HG02973 (cell line): Measurements from ENCODE around the gene NUP188.

ENCODE experiments used
- ATAC-seq: cut with Tn5 transposase; IDR thresholded peaks from one replicate; pipeline ENCODE4 v1.9.1; 2021; ENCODE audit warnings: moderate library complexity; ENCODE audit not compliant: unreplicated experiment

Gene NUP188, protein sequence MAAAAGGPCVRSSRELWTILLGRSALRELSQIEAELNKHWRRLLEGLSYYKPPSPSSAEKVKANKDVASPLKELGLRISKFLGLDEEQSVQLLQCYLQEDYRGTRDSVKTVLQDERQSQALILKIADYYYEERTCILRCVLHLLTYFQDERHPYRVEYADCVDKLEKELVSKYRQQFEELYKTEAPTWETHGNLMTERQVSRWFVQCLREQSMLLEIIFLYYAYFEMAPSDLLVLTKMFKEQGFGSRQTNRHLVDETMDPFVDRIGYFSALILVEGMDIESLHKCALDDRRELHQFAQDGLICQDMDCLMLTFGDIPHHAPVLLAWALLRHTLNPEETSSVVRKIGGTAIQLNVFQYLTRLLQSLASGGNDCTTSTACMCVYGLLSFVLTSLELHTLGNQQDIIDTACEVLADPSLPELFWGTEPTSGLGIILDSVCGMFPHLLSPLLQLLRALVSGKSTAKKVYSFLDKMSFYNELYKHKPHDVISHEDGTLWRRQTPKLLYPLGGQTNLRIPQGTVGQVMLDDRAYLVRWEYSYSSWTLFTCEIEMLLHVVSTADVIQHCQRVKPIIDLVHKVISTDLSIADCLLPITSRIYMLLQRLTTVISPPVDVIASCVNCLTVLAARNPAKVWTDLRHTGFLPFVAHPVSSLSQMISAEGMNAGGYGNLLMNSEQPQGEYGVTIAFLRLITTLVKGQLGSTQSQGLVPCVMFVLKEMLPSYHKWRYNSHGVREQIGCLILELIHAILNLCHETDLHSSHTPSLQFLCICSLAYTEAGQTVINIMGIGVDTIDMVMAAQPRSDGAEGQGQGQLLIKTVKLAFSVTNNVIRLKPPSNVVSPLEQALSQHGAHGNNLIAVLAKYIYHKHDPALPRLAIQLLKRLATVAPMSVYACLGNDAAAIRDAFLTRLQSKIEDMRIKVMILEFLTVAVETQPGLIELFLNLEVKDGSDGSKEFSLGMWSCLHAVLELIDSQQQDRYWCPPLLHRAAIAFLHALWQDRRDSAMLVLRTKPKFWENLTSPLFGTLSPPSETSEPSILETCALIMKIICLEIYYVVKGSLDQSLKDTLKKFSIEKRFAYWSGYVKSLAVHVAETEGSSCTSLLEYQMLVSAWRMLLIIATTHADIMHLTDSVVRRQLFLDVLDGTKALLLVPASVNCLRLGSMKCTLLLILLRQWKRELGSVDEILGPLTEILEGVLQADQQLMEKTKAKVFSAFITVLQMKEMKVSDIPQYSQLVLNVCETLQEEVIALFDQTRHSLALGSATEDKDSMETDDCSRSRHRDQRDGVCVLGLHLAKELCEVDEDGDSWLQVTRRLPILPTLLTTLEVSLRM (N-terminal part only)

DNA sequence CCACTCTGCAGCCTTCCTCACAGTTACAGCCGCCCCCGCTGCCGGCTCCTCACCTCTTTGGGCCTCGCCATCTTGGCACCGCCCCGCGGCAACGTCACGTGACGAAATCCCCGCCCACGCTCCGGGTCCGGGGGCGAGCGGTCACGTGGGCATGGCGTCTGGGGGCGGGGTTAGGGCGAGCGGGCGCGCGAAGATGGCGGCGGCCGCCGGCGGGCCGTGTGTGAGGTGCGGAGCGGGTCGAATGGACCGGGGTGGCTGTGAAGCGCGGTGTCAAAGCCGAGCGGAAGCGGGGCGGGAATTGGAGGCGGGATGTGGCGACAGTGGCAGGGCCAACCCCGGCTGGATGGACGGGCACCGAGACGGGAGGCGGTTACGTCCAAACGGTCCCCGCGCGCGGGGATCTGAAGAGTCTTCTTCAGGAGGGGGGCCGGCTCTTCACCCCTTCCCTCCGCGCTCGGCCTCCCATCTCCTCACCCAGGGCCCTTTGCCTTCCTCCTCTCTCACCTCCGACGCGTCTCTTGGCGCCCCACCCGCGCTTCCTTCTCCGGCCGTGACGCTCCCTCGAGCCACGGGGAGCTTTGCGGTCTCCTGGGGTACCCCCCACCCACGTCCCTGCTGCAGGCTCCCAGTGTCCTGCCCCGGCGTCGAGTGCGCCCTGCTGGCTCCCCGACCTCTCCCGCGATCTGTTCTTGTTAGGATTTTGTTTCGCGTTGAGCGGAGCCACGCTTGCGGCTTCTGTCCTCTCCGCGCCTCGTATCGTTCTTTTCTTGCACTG lies at the start of gene NUP188, which contains the start of gene DOLK:
Gene NUP188 (plus strand): TSS at position 173 of the 775 bp plus-strand sequence. CDS start 21 bp downstream, at position 194.
Gene DOLK (minus strand): TSS at position 77 of the 775 bp plus-strand sequence. CDS start 300 bp downstream, outside the sequence.
- peak; percentile 66 for ATAC-seq

DNA sequence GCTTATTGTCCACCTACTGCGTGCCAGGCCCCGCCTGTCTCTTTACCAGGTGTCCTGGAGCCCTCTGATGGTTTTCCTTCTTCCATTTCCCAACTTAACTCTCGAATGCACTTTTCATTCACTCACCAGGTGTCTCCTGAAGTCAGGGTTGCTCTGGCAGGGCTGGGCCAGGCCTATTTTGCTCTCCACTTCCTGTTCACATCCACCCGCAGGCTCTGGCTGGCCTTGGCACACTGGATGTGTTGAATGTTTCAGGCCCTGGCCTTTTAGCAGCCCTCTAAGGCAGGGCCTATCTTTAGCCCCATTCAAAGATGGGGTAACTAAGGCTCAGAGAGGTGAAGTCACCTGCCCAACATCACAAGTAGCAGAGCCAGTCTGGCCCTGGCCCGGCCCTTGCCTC lies 49.1 kb upstream of the NUP188 start:
- ATAC-seq = no peak

DNA sequence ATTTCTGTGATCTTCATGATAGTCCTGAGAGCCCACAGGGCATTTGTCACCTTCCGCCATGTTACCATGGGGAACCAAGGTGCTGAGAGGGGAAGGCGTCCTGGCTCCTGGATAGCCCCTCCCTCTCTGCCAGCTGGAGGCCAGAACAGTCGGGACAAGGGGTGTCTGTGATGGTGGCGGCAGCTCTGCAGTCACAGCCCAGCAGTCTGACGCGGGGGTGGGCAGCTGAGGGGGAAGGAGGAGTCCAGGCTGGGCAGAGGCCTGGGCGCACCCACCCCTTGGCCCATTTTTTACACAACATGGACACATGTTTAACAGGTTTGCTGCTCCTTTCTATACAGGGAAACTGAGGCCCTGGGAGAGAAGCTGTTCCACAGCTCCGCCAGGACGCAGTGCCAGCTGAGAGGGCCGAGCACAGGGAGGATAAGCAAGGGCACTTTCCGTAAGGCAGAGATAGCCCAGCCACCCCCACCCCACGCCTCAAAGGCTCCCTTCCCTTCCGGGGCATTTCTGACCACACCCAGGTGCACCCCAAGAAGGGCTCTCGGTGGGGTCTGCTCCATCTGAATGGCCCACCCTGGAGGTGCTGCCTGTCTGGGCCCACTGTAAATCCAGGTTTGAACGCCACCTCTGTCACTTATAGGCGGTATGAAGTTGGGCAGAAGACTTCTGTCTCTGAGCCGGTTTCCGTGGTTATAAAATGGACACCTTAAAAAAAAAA lies 48.5 kb upstream of the NUP188 start:
- ATAC-seq = no peak

DNA sequence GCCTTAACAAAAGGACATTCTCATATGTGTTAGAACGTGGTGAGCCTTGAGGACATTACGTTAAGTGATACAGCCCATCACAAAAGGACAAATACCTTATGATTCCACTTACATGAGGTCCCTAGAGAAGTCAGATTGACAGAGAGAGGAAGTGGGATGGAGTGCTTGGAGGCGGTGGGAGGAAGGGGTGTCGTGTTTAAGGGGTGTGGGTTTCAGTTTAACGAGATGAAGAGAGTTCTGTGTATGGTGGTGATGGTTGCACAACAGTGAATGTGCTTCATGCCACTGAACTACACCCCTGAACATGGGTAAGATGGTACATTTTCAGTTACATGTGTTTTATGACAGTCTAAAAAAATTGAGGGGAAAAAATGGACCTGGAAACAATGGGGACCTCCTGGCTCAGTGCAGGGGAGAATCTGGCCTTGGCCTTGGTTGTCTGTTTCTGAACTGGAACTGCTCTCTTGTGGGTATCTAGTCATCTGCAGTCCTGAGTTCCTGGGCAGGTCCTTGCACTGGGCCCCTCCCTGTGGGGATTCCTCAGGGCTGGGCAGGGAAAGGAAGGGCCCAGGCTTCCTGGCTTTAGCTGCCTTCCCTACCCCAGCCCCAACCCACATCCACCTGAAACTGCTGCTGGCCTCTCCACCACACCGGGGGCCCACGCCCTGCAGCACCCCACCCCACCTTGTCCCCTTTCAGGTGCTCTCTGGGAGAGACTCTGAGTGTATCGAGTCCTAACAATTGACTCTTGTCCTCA lies 47.8 kb upstream of the NUP188 start:
- ATAC-seq = no peak

DNA sequence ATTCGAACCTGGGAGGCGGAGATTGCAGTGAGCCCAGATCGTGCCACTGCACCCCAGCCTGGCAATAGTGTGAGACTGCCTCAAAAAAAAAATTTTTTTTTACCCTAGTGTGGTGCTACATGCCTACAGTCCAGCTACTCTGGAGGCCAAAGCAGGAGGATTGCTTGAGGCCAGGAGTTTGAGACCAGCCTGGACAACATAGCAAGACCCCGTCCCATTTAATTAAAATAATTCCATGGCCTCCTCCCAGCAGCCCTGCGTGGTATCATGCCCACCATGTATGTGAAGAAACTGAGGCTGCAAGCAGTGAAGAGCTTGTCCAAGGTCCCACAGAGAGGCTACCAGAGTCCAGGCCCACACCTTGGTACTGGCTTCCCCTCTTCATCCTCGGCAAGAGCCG lies 46.1 kb upstream of the NUP188 start:
- ATAC-seq = no peak

DNA sequence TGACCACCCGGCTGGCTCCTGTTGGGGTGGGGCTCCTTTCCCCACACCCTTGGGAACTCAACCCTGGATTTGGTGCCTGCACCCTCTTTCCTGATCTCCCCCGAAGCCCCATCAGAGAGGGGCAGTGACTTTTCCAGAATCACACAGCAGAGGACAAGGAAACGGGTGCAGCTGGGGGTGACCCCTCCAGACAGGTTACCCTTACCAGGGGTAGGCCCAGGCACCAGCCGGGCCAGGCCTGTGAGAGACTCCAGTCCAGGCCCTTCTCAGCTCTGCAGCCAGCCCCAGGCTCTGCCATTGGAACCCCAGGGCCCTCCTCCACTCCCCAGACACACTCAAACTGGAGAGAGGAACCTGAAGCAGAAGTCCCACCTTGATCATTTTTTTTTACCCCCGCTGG lies 45.7 kb upstream of the NUP188 start:
- no peak for ATAC-seq

DNA sequence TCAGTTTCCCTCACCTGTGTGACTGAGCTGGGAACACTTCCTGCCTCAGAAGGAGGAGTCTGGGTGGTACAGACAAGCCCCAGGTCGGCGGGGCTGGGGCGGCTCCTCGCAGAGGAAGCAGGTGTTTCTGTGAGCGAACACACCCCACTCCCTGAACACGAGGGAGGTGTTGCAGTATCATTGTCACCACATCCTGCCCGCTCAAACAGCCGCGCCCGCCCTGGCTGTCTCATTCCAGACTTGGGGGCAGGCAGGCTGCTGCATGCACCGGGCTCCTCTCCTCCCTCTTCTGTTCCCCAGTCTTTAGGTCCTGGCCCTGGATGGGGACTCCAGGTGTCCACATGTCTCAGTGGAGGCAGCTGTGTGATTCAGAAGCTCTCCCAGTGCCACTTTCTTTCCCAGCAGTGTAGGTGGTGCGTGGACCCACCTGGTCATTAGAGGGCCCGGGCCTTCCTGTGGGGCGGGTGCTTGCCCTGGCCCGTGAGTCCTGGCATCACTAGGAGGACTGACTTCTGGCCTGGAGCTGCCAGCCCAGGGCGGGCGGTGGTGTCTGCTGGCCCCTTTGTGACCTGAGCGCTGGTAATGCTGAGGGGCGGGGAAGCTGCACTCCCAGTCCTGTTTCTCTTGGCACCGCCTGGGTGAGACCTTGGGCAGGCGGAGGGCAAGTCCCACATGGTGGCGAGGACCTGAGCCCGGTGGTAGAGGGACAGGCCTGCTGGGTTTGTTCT lies 45.0 kb upstream of the NUP188 start:
- ATAC-seq = peak; percentile 90

DNA sequence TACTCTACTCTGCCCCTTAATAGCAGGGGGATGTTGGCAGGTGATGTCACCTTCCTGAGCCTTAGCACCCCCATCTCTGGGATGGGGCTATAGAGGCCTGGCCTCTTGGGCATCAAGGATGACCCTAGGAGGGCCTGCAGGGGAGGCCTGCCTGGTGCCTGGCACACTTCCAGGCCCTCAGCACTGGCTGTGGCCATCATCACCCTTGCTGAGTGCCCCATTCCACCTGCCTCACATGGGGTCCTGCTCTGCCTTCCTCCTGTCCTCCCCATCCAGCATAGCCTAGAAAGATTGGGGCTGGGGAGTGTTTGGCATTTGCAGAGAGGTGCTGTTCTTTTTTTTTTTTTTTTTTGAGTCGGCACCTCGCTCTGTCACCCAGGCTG lies 44.4 kb upstream of the NUP188 start:
- no peak for ATAC-seq

DNA sequence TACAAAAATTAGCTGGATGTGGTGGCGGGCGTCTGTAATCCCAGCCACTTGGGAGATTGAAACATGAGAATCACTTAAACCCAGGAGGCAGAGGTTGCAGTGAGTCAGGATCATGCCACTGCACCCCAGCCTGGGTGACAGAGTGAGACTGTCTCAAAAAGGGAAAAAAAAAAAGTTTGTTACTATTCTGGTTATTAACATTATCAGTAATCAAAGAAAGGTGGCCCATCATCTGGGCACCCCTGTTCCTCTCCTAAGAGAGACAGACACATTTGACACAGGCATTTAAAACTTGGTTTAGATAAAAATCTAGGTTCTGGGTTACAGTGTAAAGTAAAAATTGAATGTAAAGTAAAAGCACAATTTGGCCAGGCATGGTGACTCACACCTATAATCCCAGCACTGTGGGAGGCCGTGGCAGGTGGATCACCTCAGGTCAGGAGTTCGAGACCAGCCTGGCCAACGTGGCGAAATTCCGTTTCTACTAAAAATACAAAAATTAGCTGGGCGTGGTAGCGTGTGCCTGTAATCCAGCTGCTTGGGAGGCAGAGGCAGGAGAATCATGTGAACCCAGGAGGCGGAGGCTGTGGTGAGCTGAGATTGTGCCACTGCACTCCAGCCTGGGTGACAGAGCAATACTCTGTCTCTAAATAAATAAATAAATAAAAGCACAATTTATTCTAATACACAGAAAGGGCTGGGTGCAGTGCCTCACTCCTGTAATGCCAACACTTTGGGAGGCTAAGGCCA lies 43.5 kb upstream of the NUP188 start:
- no peak for ATAC-seq

DNA sequence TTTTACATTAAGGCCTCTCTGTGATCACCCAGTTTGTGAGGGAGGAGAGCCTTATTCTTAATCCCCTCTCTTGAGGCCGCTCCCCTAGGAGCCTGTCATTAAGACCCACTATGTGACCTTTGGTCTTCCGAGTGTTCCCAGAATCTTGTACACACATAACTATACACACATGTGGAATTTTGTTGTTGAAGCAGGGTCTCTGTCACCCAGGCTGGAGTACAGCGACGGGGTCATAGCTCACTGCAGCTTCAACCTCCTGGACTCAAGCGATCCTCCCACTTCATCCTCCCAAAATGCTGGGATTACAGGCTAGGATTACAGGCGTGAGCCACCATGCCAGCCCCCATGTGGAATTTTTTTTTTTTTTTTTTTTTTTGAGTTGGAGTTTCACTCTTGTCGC lies 41.5 kb upstream of the NUP188 start:
- ATAC-seq = no peak

DNA sequence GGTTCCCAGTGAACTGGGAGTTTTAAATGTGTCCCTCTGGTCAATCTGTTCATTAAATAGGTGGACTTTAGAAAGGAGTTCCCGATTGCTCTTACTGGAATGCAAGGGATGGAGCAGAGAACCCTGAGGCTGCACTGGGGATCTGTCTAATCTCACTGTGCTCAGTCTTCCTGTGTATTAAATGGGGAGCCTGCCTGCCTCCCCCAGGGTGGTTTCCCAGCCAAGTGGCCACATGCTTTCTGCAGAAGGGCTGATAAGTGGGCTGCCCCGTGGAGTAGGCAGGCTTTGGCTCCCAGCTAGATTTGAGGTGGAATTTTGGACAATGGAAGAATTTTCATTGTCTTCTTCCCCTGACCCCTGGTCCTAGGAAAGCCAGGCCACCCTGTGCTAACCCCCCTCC lies 40.8 kb upstream of the NUP188 start:
- ATAC-seq = no peak

DNA sequence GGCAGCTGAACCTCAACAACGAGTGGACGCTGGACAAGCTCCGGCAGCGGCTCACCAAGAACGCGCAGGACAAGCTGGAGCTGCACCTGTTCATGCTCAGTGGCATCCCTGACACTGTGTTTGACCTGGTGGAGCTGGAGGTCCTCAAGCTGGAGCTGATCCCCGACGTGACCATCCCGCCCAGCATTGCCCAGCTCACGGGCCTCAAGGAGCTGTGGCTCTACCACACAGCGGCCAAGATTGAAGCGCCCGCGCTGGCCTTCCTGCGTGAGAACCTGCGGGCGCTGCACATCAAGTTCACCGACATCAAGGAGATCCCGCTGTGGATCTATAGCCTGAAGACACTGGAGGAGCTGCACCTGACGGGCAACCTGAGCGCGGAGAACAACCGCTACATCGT lies 39.1 kb upstream of the NUP188 start:
- no peak for ATAC-seq

DNA sequence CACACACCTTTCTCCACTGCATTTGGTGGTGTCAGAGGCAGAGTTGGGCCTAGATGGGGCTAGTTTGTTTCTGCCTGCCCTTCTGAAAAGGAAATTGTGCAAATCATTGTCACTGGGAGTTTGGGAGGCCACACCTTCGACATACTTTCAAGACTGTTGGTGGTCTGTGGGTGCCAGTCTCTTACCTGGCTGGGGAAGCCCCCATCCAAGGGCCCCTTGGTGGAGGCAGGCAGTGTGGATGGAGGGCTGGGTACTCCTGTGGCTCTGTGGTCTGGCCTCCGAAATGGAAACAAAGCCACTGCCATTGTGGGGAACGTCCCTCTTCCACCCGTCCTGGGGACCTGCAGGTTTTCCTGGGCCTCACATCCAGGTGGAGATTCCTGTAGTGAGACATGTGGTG lies 37.6 kb upstream of the NUP188 start:
- ATAC-seq = no peak

DNA sequence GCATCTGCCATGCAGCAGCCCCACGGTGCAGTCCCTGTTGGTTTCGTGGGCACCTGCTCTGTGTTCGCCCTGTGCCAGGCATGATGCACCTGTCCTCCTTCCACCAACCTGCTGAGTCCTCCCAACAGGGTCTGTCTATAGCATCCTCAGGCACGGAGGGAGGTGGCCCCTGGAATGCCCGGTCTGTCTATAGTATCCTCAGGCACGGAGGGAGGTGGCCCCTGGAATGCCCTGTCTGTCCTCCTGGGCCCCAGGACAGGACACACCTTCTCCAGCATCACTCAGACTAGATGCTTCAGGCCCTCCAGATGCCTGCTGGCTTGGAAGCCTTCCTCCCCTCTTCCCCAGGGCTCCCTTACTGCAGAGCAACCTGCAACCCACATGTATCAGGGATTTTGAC lies 36.6 kb upstream of the NUP188 start:
- ATAC-seq = no peak

DNA sequence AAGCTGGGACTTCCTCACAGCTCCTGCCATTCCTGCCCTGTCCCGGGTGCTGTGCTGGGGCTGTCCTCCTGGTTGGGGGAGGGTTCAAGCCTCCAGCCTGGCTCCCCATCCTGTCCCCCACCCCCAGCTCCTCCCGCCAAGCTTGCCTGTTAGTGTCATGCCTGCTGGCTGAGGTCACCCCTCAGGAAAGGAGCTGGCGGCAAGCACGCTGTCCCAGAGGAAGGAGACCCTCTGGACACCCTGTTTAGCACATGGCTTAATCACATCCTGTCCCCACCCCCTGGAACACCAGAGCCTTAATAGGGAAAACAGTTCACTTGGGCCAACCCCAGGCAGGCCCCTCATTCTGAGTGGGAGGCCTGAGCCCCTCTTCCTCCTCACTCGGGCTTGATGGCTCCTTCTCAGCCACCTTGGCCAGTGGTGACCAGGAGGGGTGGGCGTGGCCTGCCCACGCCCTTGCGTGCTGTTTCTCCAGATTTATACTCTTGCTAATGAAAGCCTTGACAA lies 35.9 kb upstream of the NUP188 start:
- no peak for ATAC-seq

DNA sequence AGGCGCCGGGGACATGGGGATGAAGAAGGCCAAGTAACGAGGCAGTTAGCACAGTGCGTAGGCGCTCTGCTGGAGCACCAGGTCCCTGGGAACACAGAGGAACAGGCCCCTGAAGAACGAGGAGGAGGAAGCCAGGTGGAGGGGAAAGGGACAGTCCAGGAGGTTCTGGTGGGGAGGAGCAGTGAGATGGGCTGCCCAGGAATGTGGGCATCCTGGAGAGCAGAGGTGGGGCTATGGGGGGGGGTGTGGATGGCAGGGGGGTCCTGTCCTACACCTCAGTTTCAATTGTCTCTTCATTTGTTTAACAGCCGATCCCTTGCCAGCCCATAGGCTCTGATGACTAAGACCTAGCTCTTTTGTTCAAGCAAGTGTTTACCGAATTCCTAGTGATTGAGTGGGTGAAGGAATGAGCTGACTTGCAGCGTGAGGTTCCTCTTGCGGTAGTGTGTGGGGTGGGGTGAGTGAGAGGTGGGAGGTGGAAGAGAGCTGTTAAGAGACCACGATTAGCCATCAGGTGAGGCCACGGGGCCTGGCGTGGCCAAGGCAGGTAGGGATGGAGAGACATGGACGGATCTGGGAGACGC lies 35.1 kb upstream of the NUP188 start:
- ATAC-seq = no peak
